HCT116 (cell line): Measurements from ENCODE around the gene RAI14. TPM values are rescaled to one million over a fixed set of nuclear protein-coding genes. Genes with fewer than 3 reads are reported as not detected.

ENCODE experiments used
- ATAC-seq: fragments of 200-7000 bp; cut with Tn5 transposase; 2 replicates; pipeline ENCODE4 v1.9.1; 2020; ENCODE audit warnings: mild to moderate bottlenecking, moderate library complexity
- BruUV-seq: library from RNA; stranded (reverse); fragments of 400-500 nt; replicated peaks from 2 replicates; lab custom pipeline; 2021; lab: Mats Ljungman, UMichigan
- CTCF ChIA-PET: fragments of 300-600 bp; sonication (Branson Sonifier 250); formaldehyde crosslinking; loops from one replicate; lab custom pipeline; 2021; ENCODE audit warnings: antibody characterized with exemption; lab: Charles Lee
- POLR2A ChIA-PET: fragments of 300-600, 350-600 bp; sonication (Branson Sonifier 250); formaldehyde crosslinking; loops from one replicate; lab custom pipeline; 2021; ENCODE audit warnings: antibody characterized with exemption; lab: Charles Lee
- RAD21 ChIA-PET, 2 experiments: fragments of 300-600 bp; sonication (Branson Sonifier 250); formaldehyde crosslinking; loops; one replicate each; lab custom pipeline; 2023; ENCODE audit warnings: low total read pairs in 2 of 2; ENCODE audit not compliant: uncharacterized antibody in 2 of 2, unreplicated experiment in 2 of 2, low non-redundant PET in 1 of 2; lab: Charles Lee
- DNase-seq: peaks from one replicate; pipeline ENCODE4 v3.0.0-alpha.2; 2010; ENCODE audit warnings: low read depth, low spot score
- H2AFZ ChIP-seq: fragments of 200-600 bp; shearing (Covaris generic), sonication (generic); 2 replicates; pipeline ENCODE4 v1.6.1; 2017; ENCODE audit warnings: low read depth, mixed run types, mixed read lengths, antibody characterized with exemption, low read length; ENCODE audit not compliant: poor library complexity, severe bottlenecking
- H3K27ac ChIP-seq: 2 replicates; pipeline ENCODE4 v1.5.1; 2012; ENCODE audit warnings: low read depth, low read length
- H3K27me3 ChIP-seq: fragments of 200-600 bp; sonication (generic); 2 replicates; pipeline ENCODE4 v1.6.1; 2016; ENCODE audit warnings: mixed run types, low read length, mixed read lengths; ENCODE audit not compliant: insufficient read depth
- H3K36me3 ChIP-seq, 2 experiments: fragments of 200-500 bp in 1 of 2; fragments of 200-600 bp in 1 of 2; sonication (Bioruptor generic) in 1 of 2; sonication (generic) in 1 of 2; 2 replicates each; pipeline versions ENCODE4 v1.5.1 to v1.6.1; 2014 to 2016; ENCODE audit warnings: low read length in 2 of 2, inconsistent platforms in 1 of 2, mixed read lengths in 1 of 2, mixed run types in 1 of 2; ENCODE audit not compliant: insufficient read depth in 2 of 2, control insufficient read depth in 1 of 2
- H3K4me1 ChIP-seq, 2 experiments: fragments of 200-600 bp in 1 of 2; sonication (generic) in 1 of 2; 2 replicates each; pipeline versions ENCODE4 v1.5.1 to v1.6.1; 2012 to 2017; ENCODE audit warnings: low read length in 2 of 2, inconsistent platforms in 1 of 2, mild to moderate bottlenecking in 1 of 2, mixed read lengths in 1 of 2, mixed run types in 1 of 2, moderate library complexity in 1 of 2; ENCODE audit not compliant: insufficient read depth in 2 of 2, control insufficient read depth in 1 of 2
- H3K4me2 ChIP-seq: fragments of 200-600 bp; sonication (generic); 2 replicates; pipeline ENCODE4 v1.6.1; 2017; ENCODE audit warnings: mixed run types, low read length, mixed read lengths
- H3K4me3 ChIP-seq, 2 experiments: fragments of 200-600 bp in 1 of 2; sonication (generic) in 1 of 2; replicated peaks in 1 of 2; 2 replicates each; pipeline ENCODE4 v1.5.1; 2011 to 2016; ENCODE audit warnings: low read length in 2 of 2, control low read depth in 1 of 2, low read depth in 1 of 2, mild to moderate bottlenecking in 1 of 2, mixed read lengths in 1 of 2, mixed run types in 1 of 2
- H3K79me2 ChIP-seq: fragments of 200-600 bp; sonication (generic); 2 replicates; pipeline ENCODE4 v1.6.1; 2017; ENCODE audit warnings: mild to moderate bottlenecking, mixed run types, low read length, moderate library complexity, mixed read lengths; ENCODE audit not compliant: insufficient read depth
- H3K9ac ChIP-seq: fragments of 200-600 bp; sonication (generic); 2 replicates; pipeline ENCODE4 v1.6.1; 2016; ENCODE audit warnings: low read length, mixed read lengths
- H3K9me2 ChIP-seq: fragments of 200-600 bp; sonication (generic), shearing (Covaris generic); 2 replicates; pipeline ENCODE4 v1.6.1; 2017; ENCODE audit warnings: mixed run types, mild to moderate bottlenecking, moderate library complexity; ENCODE audit not compliant: insufficient read depth
- H3K9me3 ChIP-seq, 2 experiments: fragments of 200-500 bp in 1 of 2; fragments of 200-600 bp in 1 of 2; sonication (Bioruptor generic) in 1 of 2; sonication (generic) in 1 of 2; 2 replicates each; pipeline ENCODE4 v1.6.1; 2014 to 2017; ENCODE audit warnings: low read length in 2 of 2, mixed read lengths in 2 of 2, inconsistent platforms in 1 of 2, low read depth in 1 of 2, mild to moderate bottlenecking in 1 of 2, mixed run types in 1 of 2, moderate library complexity in 1 of 2; ENCODE audit not compliant: control insufficient read depth in 1 of 2, insufficient read depth in 1 of 2
- H4K20me1 ChIP-seq: fragments of 200-600 bp; sonication (generic), shearing (Covaris generic); 2 replicates; pipeline ENCODE4 v1.6.1; 2017; ENCODE audit warnings: mixed run types, mild to moderate bottlenecking, moderate library complexity; ENCODE audit not compliant: insufficient read depth
- EGR1 ChIP-seq: IDR thresholded peaks from 2 replicates; pipeline ENCODE4 v1.6.1; 2012; ENCODE audit warnings: low read depth
- EZH2phosphoT487 ChIP-seq: fragments of 200-600 bp; IDR thresholded peaks from 2 replicates; pipeline ENCODE4 v1.6.1; 2018; ENCODE audit warnings: antibody characterized with exemption, borderline replicate concordance
- FOSL1 ChIP-seq: IDR thresholded peaks from 2 replicates; pipeline ENCODE4 v1.6.1; 2012; ENCODE audit warnings: low read depth
- JUND ChIP-seq: IDR thresholded peaks from 2 replicates; pipeline ENCODE4 v1.6.1; 2012
- MAX ChIP-seq: IDR thresholded peaks from 2 replicates; pipeline ENCODE4 v1.6.1; 2012
- POLR2A ChIP-seq: IDR thresholded peaks from 2 replicates; pipeline ENCODE4 v1.7.0; 2011; ENCODE audit warnings: borderline replicate concordance; ENCODE audit not compliant: insufficient read depth, insufficient read length; ENCODE audit errors: extremely low read depth
- POLR2AphosphoS5 ChIP-seq: IDR thresholded peaks from 2 replicates; pipeline ENCODE4 v1.6.1; 2011; ENCODE audit warnings: mild to moderate bottlenecking, low read depth, low read length, moderate library complexity
- REST ChIP-seq: IDR thresholded peaks from 2 replicates; pipeline ENCODE4 v1.6.1; 2012; ENCODE audit warnings: low read depth
- SRF ChIP-seq: IDR thresholded peaks from 2 replicates; pipeline ENCODE4 v1.6.1; 2012; ENCODE audit warnings: low read depth
- TCF7L2 ChIP-seq: IDR thresholded peaks from 2 replicates; pipeline ENCODE4 v1.7.0; 2011; ENCODE audit warnings: borderline replicate concordance, inconsistent platforms; ENCODE audit not compliant: insufficient read depth, insufficient read length; ENCODE audit errors: extremely low read depth
- ZFX ChIP-seq: fragments of 450-650 bp; IDR thresholded peaks from 2 replicates; pipeline ENCODE4 v1.6.1; 2017
- ZNF274 ChIP-seq: fragments of 200-500 bp; sonication (Bioruptor generic); IDR thresholded peaks from 2 replicates; pipeline ENCODE4 v1.6.1; 2014; ENCODE audit warnings: mild to moderate bottlenecking, low read depth, low read length, inconsistent platforms
- intact Hi-C: fragments of 100-400 bp; cut with micrococcal nuclease; formaldehyde crosslinking; loops from 2 replicates; pipeline ENCODE4 v1.10.0; 2022
- total RNA-seq: library from RNA; stranded (reverse); gene quantifications from one replicate; pipeline ENCODE4 v1.2.1, GENCODE V29; 2021; ENCODE audit not compliant: unreplicated experiment

RAI14 gene
- total RNA-seq, 1 experiment from 2014 or later: 47.9 TPM

GRCh38 chr5:34630596-34630995 lies 25.5 kb upstream of the RAI14 start:
- Histone ChIP-seq H3K79me2 (no peaks in the 10 kb centered on the region), H3K9ac (no peak overlapping the region)

DNA sequence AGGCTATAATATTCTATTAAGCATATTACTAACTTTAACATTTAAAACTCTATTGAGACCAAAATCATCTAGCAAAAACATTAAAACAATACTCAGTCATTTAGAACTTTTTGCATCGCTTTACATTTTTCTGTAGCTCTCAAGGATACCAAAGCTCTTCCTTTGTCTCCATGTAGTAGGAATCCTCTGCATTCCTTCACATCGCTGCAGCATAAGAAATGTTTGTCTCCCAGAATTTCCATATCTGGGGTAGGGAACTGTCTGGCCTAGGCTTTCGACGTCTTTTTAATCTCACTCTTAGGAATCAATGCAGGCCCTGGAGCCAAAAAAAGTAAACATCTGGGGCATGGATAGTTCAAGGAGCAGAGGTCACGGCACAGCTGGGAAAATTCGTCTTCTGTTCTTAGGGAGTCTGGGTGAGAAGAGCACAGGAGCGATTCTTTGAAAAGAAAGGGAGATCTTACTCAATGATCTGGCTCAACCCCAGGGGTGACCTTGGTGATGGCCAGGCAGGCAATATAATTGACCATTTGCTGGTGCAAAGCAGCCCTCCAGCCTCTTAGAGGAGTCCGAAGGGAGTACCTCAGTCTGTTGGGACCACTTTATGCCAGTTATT lies 23.2 kb upstream of the RAI14 start:
- H3K4me1 ChIP-seq: no peaks in the 10 kb centered on the region
- no TSS peak for BruUV-seq
- intact Hi-C loops: no loop called here
- TF ChIP-seq POLR2A (no peak), SRF (no peak), ZNF274 (no peak), REST (no peak), MAX (no peak), ZFX (no peak), FOSL1 (no peak), TCF7L2 (no peak), POLR2AphosphoS5 (no peak)
- TF ChIP-seq, all 23 proteins: peak for 0
- no peaks in the 10 kb centered on the region for H3K9me2 ChIP-seq
- ChIA-PET POLR2A (no interaction called here), CTCF (no interaction called here), RAD21 (no interaction called here)
- no peaks in the 10 kb centered on the region for H3K27me3 ChIP-seq
- H3K9ac ChIP-seq: no peak overlapping the region
- no peak overlapping the region for H3K4me3 ChIP-seq
- H3K36me3 ChIP-seq: no peaks in the 10 kb centered on the region
- H3K27ac ChIP-seq: no peak overlapping the region
- no peak for ATAC-seq
- no peak overlapping the region for H3K4me2 ChIP-seq
- no peaks in the 10 kb centered on the region for H3K79me2 ChIP-seq
- H3K9me3 ChIP-seq: no peaks in the 10 kb centered on the region; a peak in 1 of 4 replicates
- no peaks in the 10 kb centered on the region for H4K20me1 ChIP-seq
- no peak overlapping the region for H2AFZ ChIP-seq
- no peak for DNase-seq

More at GRCh38 chr5:34630596-34630995, 25.5 kb upstream of the RAI14 start:
- ChIA-PET RAD21 (no interaction called here), POLR2A (no interaction called here), CTCF (no interaction called here)
- H3K4me1 ChIP-seq: no peaks in the 10 kb centered on the region
- no peak overlapping the region for H3K4me3 ChIP-seq
- H3K9me3 ChIP-seq: no peaks in the 10 kb centered on the region; a peak in 1 of 4 replicates
- ATAC-seq (no peak), DNase-seq (no peak)
- H4K20me1 ChIP-seq: no peaks in the 10 kb centered on the region
- no peak overlapping the region for H3K27ac ChIP-seq
- BruUV-seq: no TSS peak
- H3K4me2 ChIP-seq: no peak overlapping the region
- H2AFZ ChIP-seq: no peak overlapping the region
- no peaks in the 10 kb centered on the region for H3K27me3 ChIP-seq
- H3K9me2 ChIP-seq: no peaks in the 10 kb centered on the region
- TF ChIP-seq EGR1 (no peak), EZH2phosphoT487 (no peak), JUND (no peak), POLR2A (no peak)
- intact Hi-C loops: no loop called here
- H3K36me3 ChIP-seq: no peaks in the 10 kb centered on the region
